Measurements from ENCODE around the gene EEFSEC.

The EEFSEC gene

GRCh38 chr3:128312271-128312670 is 159.0 kb downstream of the EEFSEC start:
- Histone ChIP-seq H3K4me1 (ENCODE audit: control insufficient read depth in 1 of 2, insufficient read depth in 2 of 2, low read length in 2 of 2) (no peaks in the 10 kb centered on the region), H3K36me3 (ENCODE audit: control insufficient read depth in 1 of 2, insufficient read depth in 2 of 2, low read length in 2 of 2) (no peaks in the 10 kb centered on the region), H3K27me3 (ENCODE audit: control insufficient read depth in 1 of 2, insufficient read depth in 2 of 2, low read length in 2 of 2) (no peaks in the 10 kb centered on the region), H3K27ac (ENCODE audit: low read depth, low read length) (no peak overlapping the region), H3K4me3 (ENCODE audit: low read depth in 1 of 2, low read length in 2 of 2) (no peak overlapping the region), H3K9me3 (ENCODE audit: control insufficient read depth in 1 of 2, low read length in 2 of 2) (no peaks in the 10 kb centered on the region), H3K9ac (ENCODE audit: low read depth in 1 of 2, low read length in 2 of 2) (no peak overlapping the region)

- no peaks in the 10 kb centered on the region for H3K4me1 ChIP-seq (ENCODE audit: control insufficient read depth in 1 of 2, insufficient read depth in 2 of 2, low read length in 2 of 2)
- no peaks in the 10 kb centered on the region for H3K27me3 ChIP-seq (ENCODE audit: control insufficient read depth in 1 of 2, insufficient read depth in 2 of 2, low read length in 2 of 2)
- no peak overlapping the region for H3K4me3 ChIP-seq (ENCODE audit: low read depth in 1 of 2, low read length in 2 of 2)
- peaks cover 0 to 4% of the 10 kb centered on the region in 2 donors for H3K36me3 ChIP-seq (ENCODE audit: control insufficient read depth in 1 of 2, insufficient read depth in 2 of 2, low read length in 2 of 2)
- H3K9ac ChIP-seq (ENCODE audit: low read depth in 1 of 2, low read length in 2 of 2): no peak overlapping the region
- H3K9me3 ChIP-seq (ENCODE audit: control insufficient read depth in 1 of 2, low read length in 2 of 2): no peaks in the 10 kb centered on the region
- H3K27ac ChIP-seq (ENCODE audit: low read depth, low read length): no peak overlapping the region
Measured at GRCh38 chr3:128313071-128313725, 159.9 kb downstream of the EEFSEC start.

- no peak overlapping the region for H3K27ac ChIP-seq (ENCODE audit: low read depth, low read length)
- no peaks in the 10 kb centered on the region for H3K4me1 ChIP-seq (ENCODE audit: control insufficient read depth in 1 of 2, insufficient read depth in 2 of 2, low read length in 2 of 2)
- H3K27me3 ChIP-seq (ENCODE audit: control insufficient read depth in 1 of 2, insufficient read depth in 2 of 2, low read length in 2 of 2): no peaks in the 10 kb centered on the region
- no peaks in the 10 kb centered on the region for H3K9me3 ChIP-seq (ENCODE audit: control insufficient read depth in 1 of 2, low read length in 2 of 2)
- no peak overlapping the region for H3K9ac ChIP-seq (ENCODE audit: low read depth in 1 of 2, low read length in 2 of 2)
- H3K36me3 ChIP-seq (ENCODE audit: control insufficient read depth in 1 of 2, insufficient read depth in 2 of 2, low read length in 2 of 2): peaks cover 0 to 8% of the 10 kb centered on the region in 2 donors
- no peak overlapping the region for H3K4me3 ChIP-seq (ENCODE audit: low read depth in 1 of 2, low read length in 2 of 2)
Measured at GRCh38 chr3:128313935-128314334, 160.7 kb downstream of the EEFSEC start.

- Histone ChIP-seq H3K4me3 (ENCODE audit: low read depth in 1 of 2, low read length in 2 of 2) (no peak overlapping the region), H3K4me1 (ENCODE audit: control insufficient read depth in 1 of 2, insufficient read depth in 2 of 2, low read length in 2 of 2) (no peaks in the 10 kb centered on the region), H3K27ac (ENCODE audit: low read depth, low read length) (no peak overlapping the region), H3K36me3 (ENCODE audit: control insufficient read depth in 1 of 2, insufficient read depth in 2 of 2, low read length in 2 of 2) (peaks cover 4 to 15% of the 10 kb centered on the region in 2 donors), H3K9ac (ENCODE audit: low read depth in 1 of 2, low read length in 2 of 2) (no peak overlapping the region), H3K9me3 (ENCODE audit: control insufficient read depth in 1 of 2, low read length in 2 of 2) (no peaks in the 10 kb centered on the region), H3K27me3 (ENCODE audit: control insufficient read depth in 1 of 2, insufficient read depth in 2 of 2, low read length in 2 of 2) (no peaks in the 10 kb centered on the region)
Measured at GRCh38 chr3:128315313-128315712, 162.0 kb downstream of the EEFSEC start.

DNA sequence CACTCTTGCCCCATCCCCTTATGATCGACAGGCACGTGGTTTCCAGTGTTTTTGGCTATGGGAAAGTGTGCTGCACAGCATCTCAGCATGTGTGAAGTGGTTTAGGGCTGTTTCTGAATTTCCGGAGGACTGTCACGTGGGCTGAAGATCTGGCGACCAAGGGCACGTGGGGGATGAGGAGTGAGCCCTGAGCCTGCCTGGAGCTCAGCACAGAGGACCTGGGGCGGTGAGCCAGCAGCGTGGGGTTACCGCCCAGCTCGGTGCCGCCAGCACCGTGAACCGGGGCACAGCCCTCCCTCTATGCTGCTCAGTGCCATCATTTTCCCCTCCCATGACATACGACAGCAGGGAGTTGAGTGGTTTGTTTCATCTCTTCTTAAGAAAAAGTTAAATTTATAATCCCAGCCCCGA is 163.2 kb downstream of the EEFSEC start:
- Histone ChIP-seq H3K27me3 (ENCODE audit: control insufficient read depth in 1 of 2, insufficient read depth in 2 of 2, low read length in 2 of 2) (no peaks in the 10 kb centered on the region), H3K27ac (ENCODE audit: low read depth, low read length) (no peak overlapping the region), H3K4me3 (ENCODE audit: low read depth in 1 of 2, low read length in 2 of 2) (no peak overlapping the region), H3K9me3 (ENCODE audit: control insufficient read depth in 1 of 2, low read length in 2 of 2) (no peaks in the 10 kb centered on the region), H3K36me3 (ENCODE audit: control insufficient read depth in 1 of 2, insufficient read depth in 2 of 2, low read length in 2 of 2) (peaks cover 4 to 15% of the 10 kb centered on the region in 2 donors), H3K9ac (ENCODE audit: low read depth in 1 of 2, low read length in 2 of 2) (no peak overlapping the region), H3K4me1 (ENCODE audit: control insufficient read depth in 1 of 2, insufficient read depth in 2 of 2, low read length in 2 of 2) (no peaks in the 10 kb centered on the region)

GRCh38 chr3:128317101-128317697 is 163.9 kb downstream of the EEFSEC start:
- H3K4me1 ChIP-seq (ENCODE audit: control insufficient read depth in 1 of 2, insufficient read depth in 2 of 2, low read length in 2 of 2): no peaks in the 10 kb centered on the region
- no peaks in the 10 kb centered on the region for H3K27me3 ChIP-seq (ENCODE audit: control insufficient read depth in 1 of 2, insufficient read depth in 2 of 2, low read length in 2 of 2)
- H3K4me3 ChIP-seq (ENCODE audit: low read depth in 1 of 2, low read length in 2 of 2): no peak overlapping the region
- no peak overlapping the region for H3K9ac ChIP-seq (ENCODE audit: low read depth in 1 of 2, low read length in 2 of 2)
- H3K27ac ChIP-seq (ENCODE audit: low read depth, low read length): no peak overlapping the region
- H3K36me3 ChIP-seq (ENCODE audit: control insufficient read depth in 1 of 2, insufficient read depth in 2 of 2, low read length in 2 of 2): peaks cover 4 to 15% of the 10 kb centered on the region in 2 donors
- H3K9me3 ChIP-seq (ENCODE audit: control insufficient read depth in 1 of 2, low read length in 2 of 2): no peaks in the 10 kb centered on the region

GRCh38 chr3:128317698-128318231 is 164.5 kb downstream of the EEFSEC start:
- Histone ChIP-seq H3K4me1 (ENCODE audit: control insufficient read depth in 1 of 2, insufficient read depth in 2 of 2, low read length in 2 of 2) (no peaks in the 10 kb centered on the region), H3K4me3 (ENCODE audit: low read depth in 1 of 2, low read length in 2 of 2) (no peak overlapping the region), H3K27me3 (ENCODE audit: control insufficient read depth in 1 of 2, insufficient read depth in 2 of 2, low read length in 2 of 2) (no peaks in the 10 kb centered on the region), H3K9ac (ENCODE audit: low read depth in 1 of 2, low read length in 2 of 2) (no peak overlapping the region), H3K36me3 (ENCODE audit: control insufficient read depth in 1 of 2, insufficient read depth in 2 of 2, low read length in 2 of 2) (peaks cover 4 to 15% of the 10 kb centered on the region in 2 donors), H3K9me3 (ENCODE audit: control insufficient read depth in 1 of 2, low read length in 2 of 2) (no peaks in the 10 kb centered on the region), H3K27ac (ENCODE audit: low read depth, low read length) (no peak overlapping the region)

DNA sequence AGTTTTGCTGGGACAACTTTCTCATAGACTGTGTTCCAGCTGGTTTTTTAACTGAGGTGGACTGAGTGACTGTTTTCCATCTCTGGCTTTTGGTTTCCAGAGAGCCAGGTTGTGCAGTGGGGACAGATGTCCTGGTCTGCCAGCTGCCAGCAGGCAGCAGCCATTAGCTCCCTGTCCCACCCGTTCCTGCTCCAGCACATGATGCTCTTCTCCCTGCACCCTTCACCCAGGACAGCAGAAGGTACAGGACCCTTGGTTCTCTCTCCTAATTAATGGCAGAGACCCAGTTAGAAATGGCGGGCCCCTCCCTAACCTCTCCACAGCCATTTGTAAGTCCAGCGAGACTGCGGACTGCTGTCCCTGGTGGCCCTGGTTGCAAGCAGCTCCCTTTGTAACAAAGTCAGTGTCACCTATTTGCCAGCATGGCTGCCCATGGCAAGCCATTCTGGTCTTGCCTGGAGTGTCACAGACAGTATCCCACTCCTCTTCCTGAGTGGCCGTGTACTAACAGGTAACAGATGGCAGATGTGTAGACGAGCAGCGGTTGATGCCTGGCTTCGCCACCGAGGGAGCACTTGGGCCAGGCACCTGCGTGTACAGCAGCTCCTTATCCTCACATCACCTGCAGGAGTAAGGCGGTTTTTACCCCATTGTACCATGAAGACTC is 165.1 kb downstream of the EEFSEC start:
- Histone ChIP-seq H3K36me3 (ENCODE audit: control insufficient read depth in 1 of 2, insufficient read depth in 2 of 2, low read length in 2 of 2) (peaks cover 4 to 15% of the 10 kb centered on the region in 2 donors), H3K9me3 (ENCODE audit: control insufficient read depth in 1 of 2, low read length in 2 of 2) (no peaks in the 10 kb centered on the region), H3K4me1 (ENCODE audit: control insufficient read depth in 1 of 2, insufficient read depth in 2 of 2, low read length in 2 of 2) (peaks cover 5% of the 10 kb centered on the region in 2 donors), H3K27me3 (ENCODE audit: control insufficient read depth in 1 of 2, insufficient read depth in 2 of 2, low read length in 2 of 2) (no peaks in the 10 kb centered on the region), H3K4me3 (ENCODE audit: low read depth in 1 of 2, low read length in 2 of 2) (no peak overlapping the region), H3K9ac (ENCODE audit: low read depth in 1 of 2, low read length in 2 of 2) (no peak overlapping the region), H3K27ac (ENCODE audit: low read depth, low read length) (no peak overlapping the region)

DNA sequence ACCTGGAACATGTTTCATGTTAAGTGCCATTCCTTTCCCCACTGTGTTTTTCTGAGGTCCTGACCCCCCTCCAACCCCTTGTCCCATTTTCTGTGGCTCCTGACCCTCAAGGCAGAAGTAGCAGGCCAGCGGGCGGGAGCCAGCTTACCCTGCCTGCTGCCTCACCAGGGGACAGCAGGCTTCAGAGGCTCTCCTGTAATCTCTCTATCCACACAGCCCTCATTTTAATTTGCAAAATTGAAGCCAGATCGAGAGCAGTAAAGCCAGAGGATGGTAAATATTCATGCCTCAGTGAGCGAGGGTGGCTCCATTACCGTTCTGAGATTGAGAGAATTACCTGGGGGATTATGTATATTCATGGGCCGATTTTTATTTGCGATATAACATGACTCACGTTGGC is 165.8 kb downstream of the EEFSEC start:
- Histone ChIP-seq H3K4me3 (ENCODE audit: low read depth in 1 of 2, low read length in 2 of 2) (no peak overlapping the region), H3K27me3 (ENCODE audit: control insufficient read depth in 1 of 2, insufficient read depth in 2 of 2, low read length in 2 of 2) (no peaks in the 10 kb centered on the region), H3K9me3 (ENCODE audit: control insufficient read depth in 1 of 2, low read length in 2 of 2) (no peaks in the 10 kb centered on the region), H3K9ac (ENCODE audit: low read depth in 1 of 2, low read length in 2 of 2) (no peak overlapping the region), H3K4me1 (ENCODE audit: control insufficient read depth in 1 of 2, insufficient read depth in 2 of 2, low read length in 2 of 2) (peaks cover 12% of the 10 kb centered on the region in 2 donors), H3K27ac (ENCODE audit: low read depth, low read length) (no peak overlapping the region), H3K36me3 (ENCODE audit: control insufficient read depth in 1 of 2, insufficient read depth in 2 of 2, low read length in 2 of 2) (peaks cover 4 to 15% of the 10 kb centered on the region in 2 donors)

DNA sequence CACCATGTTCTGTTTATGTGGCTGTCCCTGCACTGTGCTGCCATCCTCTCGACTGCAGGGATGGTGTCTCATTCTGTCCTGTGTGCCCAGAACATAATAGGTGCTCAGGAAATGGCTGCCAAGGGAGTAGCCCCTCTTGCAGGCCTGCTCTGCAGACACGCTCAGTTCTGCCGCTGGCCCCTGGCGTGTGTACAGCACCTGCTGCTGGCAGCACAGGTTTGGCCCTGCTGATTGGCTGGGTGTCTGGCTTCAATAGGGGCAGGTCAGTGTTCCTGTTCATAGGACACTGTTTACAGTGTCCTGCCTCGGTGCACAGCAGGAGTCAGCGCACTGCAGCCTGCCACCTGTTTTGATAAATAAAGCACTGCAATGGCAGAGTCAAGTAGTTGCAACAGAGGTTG is 166.5 kb downstream of the EEFSEC start:
- Histone ChIP-seq H3K9me3 (ENCODE audit: control insufficient read depth in 1 of 2, low read length in 2 of 2) (no peaks in the 10 kb centered on the region), H3K4me3 (ENCODE audit: low read depth in 1 of 2, low read length in 2 of 2) (no peak overlapping the region), H3K27ac (ENCODE audit: low read depth, low read length) (no peak overlapping the region), H3K9ac (ENCODE audit: low read depth in 1 of 2, low read length in 2 of 2) (no peak overlapping the region), H3K4me1 (ENCODE audit: control insufficient read depth in 1 of 2, insufficient read depth in 2 of 2, low read length in 2 of 2) (peaks cover 18% of the 10 kb centered on the region in 2 donors), H3K36me3 (ENCODE audit: control insufficient read depth in 1 of 2, insufficient read depth in 2 of 2, low read length in 2 of 2) (peaks cover 4 to 15% of the 10 kb centered on the region in 2 donors), H3K27me3 (ENCODE audit: control insufficient read depth in 1 of 2, insufficient read depth in 2 of 2, low read length in 2 of 2) (no peaks in the 10 kb centered on the region)
